ENCODE measurements around the gene DNAJC28. TPM values are rescaled to one million over a fixed set of nuclear protein-coding genes. Genes with fewer than 3 reads are reported as not detected.
"Not testable (repeated sequence)": the region's sequence is repeated elsewhere in the genome, so short reads cannot be mapped to it uniquely, and the experiment has no call there.

Gene DNAJC28
- total RNA-seq, 2 donors from 2014 or later: 1.2 to 2.8 TPM

DNA sequence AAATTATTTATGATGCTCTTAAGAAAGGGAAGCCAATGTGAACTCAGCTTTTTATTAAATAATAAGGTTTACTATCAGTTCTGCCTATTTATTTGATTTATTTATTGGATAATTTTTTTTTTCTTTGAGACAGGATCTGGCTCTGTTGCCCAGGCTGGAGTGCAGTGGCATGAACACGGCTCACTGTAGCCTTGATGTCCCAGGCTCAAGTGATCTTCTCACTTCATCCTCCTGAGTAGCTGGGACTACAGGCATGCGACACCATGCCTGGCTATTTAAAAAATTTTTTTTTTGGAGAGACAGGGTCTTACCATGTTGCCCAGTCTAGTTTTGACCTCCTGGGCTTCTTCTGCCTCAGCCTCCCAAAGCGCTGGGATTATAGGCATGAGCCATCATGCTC, 21.0 kb upstream of the DNAJC28 start:
- H3K27me3 ChIP-seq: no peaks in the 10 kb centered on the region
- no peak overlapping the region for H3K4me3 ChIP-seq
- H3K27ac ChIP-seq: no peak overlapping the region
- no peak overlapping the region for H3K9ac ChIP-seq (ENCODE audit: low read depth in 2 of 2, low read length in 2 of 2)
- DNase-seq: no peak
- TF ChIP-seq, protein P1, sequence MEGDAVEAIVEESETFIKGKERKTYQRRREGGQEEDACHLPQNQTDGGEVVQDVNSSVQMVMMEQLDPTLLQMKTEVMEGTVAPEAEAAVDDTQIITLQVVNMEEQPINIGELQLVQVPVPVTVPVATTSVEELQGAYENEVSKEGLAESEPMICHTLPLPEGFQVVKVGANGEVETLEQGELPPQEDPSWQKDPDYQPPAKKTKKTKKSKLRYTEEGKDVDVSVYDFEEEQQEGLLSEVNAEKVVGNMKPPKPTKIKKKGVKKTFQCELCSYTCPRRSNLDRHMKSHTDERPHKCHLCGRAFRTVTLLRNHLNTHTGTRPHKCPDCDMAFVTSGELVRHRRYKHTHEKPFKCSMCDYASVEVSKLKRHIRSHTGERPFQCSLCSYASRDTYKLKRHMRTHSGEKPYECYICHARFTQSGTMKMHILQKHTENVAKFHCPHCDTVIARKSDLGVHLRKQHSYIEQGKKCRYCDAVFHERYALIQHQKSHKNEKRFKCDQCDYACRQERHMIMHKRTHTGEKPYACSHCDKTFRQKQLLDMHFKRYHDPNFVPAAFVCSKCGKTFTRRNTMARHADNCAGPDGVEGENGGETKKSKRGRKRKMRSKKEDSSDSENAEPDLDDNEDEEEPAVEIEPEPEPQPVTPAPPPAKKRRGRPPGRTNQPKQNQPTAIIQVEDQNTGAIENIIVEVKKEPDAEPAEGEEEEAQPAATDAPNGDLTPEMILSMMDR (IDR thresholded peaks at IDR 0.05): no peak
- no peaks in the 10 kb centered on the region for H3K36me3 ChIP-seq
- H3K9me3 ChIP-seq: no peaks in the 10 kb centered on the region
- no peaks in the 10 kb centered on the region for H3K4me1 ChIP-seq
- intact Hi-C loops (cut with DNase I): no loop called here

DNA sequence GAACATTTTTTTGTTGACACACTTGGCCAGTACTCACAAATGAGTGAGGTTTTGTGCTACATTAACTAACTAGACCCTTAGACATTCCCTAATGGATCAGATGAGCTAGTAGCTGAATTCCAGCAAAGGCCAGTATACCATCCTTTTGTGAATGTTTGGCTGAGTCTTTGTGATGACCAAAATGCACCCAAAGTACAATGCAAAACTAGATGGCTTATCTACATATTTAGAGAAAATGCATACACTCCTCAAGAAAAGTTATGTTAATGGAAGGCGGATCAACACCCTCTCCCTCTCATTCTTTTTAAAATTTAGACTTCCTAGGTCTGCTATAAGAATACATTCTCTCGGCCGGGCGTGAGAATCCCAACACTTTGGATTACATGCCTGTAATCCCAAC, 20.1 kb upstream of the DNAJC28 start:
- Histone ChIP-seq H3K9me3 (no peaks in the 10 kb centered on the region), H3K27me3 (no peaks in the 10 kb centered on the region), H3K4me1 (no peaks in the 10 kb centered on the region), H3K36me3 (no peaks in the 10 kb centered on the region), H3K4me3 (no peak overlapping the region), H3K27ac (no peak overlapping the region), H3K9ac (ENCODE audit: low read depth in 2 of 2, low read length in 2 of 2) (no peak overlapping the region)
- no peak for DNase-seq
- intact Hi-C loops (cut with DNase I): no loop called here
- TF ChIP-seq, protein P1 (IDR thresholded peaks at IDR 0.05): no peak

DNA sequence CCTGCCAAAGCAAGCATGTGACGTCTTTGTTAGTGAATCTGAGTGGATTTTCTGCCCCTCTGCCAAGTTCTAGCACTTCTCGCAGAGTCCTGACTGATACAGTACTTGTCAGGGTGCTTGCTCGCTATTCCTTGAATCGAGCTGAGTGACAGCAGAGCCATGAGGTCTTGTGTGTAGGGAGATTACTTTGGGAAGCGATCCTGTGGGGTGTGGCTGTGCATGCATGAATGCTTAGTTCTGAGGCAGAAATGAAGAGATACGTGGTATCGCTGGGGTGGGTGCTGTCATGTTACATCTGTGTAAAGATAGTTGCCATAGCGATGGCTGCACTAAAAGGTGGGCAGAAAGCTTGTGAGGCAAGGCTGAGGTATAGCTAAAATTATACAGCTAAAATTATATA, 19.3 kb upstream of the DNAJC28 start:
- H3K4me3 ChIP-seq: no peak overlapping the region
- H3K9me3 ChIP-seq: no peaks in the 10 kb centered on the region
- no peak overlapping the region for H3K27ac ChIP-seq
- H3K4me1 ChIP-seq: no peaks in the 10 kb centered on the region
- no peaks in the 10 kb centered on the region for H3K36me3 ChIP-seq
- no peak for DNase-seq
- intact Hi-C loops (cut with DNase I): no loop called here
- H3K27me3 ChIP-seq: no peaks in the 10 kb centered on the region
- H3K9ac ChIP-seq (ENCODE audit: low read depth in 2 of 2, low read length in 2 of 2): no peak overlapping the region
- TF ChIP-seq, protein P1 (IDR thresholded peaks at IDR 0.05): no peak

DNA sequence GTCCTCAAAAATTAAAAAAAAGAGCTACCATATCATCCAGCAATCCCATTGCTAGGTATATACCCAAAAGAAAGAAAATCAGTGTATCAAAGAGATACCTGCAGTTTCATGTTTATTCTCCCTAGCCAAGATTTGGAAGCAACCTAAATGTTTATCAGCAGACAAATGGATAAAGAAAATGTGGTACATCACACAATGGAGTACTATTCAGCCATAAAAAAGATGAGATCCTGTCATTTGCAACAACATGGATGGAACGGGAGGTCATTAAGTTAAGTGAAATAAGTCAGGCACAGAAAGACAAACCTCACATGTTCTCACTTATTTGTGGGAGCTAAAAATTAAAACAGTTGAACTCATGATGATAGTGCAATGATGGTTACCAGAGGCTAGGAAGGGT, 15.5 kb upstream of the DNAJC28 start:
- H3K4me3 ChIP-seq; H3K27ac ChIP-seq; H3K27me3 ChIP-seq; H3K9ac ChIP-seq (ENCODE audit: low read depth in 2 of 2, low read length in 2 of 2); intact Hi-C loops (cut with DNase I); H3K4me1 ChIP-seq; DNase-seq; H3K9me3 ChIP-seq; H3K36me3 ChIP-seq: not testable (repeated sequence)

DNA sequence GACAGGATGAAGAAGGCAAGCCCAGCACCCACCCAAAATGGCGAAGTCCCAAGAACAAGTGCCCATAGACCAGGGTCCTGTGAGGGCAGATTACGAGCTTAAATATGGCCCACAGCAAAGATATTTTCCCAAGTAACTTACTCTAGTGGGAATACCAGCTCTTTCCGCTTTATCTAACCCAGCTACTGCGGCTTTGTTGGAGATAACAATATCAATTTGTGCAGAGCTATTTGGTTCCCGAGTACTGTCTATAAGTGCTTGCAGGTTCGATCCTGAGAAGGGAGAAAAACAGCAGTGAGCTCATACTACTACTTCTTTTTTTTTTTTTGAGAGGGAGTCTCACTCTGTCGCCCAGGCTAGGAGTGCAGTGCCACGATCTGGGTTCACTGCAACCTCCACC, 14.3 kb upstream of the DNAJC28 start:
- no peak for DNase-seq
- Histone ChIP-seq H3K9me3 (no peaks in the 10 kb centered on the region), H3K9ac (ENCODE audit: low read depth in 2 of 2, low read length in 2 of 2) (no peak overlapping the region), H3K27ac (no peak overlapping the region), H3K27me3 (no peaks in the 10 kb centered on the region), H3K4me1 (no peaks in the 10 kb centered on the region), H3K4me3 (no peak overlapping the region), H3K36me3 (no peaks in the 10 kb centered on the region)
- TF ChIP-seq, protein P1 (IDR thresholded peaks at IDR 0.05): no peak
- intact Hi-C loops (cut with DNase I): no loop called here

DNA sequence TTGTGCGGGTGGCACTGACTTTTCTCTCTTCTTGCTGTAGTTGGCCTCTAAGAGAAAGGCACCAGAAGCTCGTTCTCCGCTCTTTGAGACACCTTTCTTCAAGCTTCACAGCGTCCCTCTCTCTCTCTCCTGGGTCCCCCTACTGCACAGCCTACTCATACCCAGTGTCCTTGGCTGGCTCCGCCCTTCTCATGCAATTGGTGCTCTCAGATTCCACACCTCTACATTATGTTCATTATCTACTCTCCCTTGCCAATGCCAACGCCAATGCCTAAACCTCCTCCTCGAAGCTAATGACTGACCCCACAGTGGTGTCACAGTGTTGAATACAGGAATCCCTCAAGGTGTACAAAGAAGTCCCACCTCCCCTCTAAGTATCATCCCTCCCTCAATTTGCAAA, 4.8 kb upstream of the DNAJC28 start:
- DNase-seq: no peak
- no peaks in the 10 kb centered on the region for H3K4me1 ChIP-seq
- no peak overlapping the region for H3K27ac ChIP-seq
- intact Hi-C loops (cut with DNase I): no loop called here
- TF ChIP-seq, protein P1 (IDR thresholded peaks at IDR 0.05): no peak
- H3K9me3 ChIP-seq: no peaks in the 10 kb centered on the region
- H3K27me3 ChIP-seq: no peaks in the 10 kb centered on the region
- no peak overlapping the region for H3K4me3 ChIP-seq
- H3K9ac ChIP-seq (ENCODE audit: low read depth in 2 of 2, low read length in 2 of 2): no peak overlapping the region
- no peaks in the 10 kb centered on the region for H3K36me3 ChIP-seq

Measured in colonic mucosa (tissue), 4 donors.